Mucosa of rectum (tissue), 2 donors: Measurements from ENCODE around the gene FA2H.
"Not testable (repeated sequence)": the region's sequence is repeated elsewhere in the genome, so short reads cannot be mapped to it uniquely, and the experiment has no call there.

ENCODE experiments used
- H3K27ac ChIP-seq, 2 donors: one replicate each; pipeline ENCODE4 v1.7.0; 2013; ENCODE audit warnings: inconsistent platforms in 2 of 2, low read depth in 2 of 2, low read length in 2 of 2
- H3K27me3 ChIP-seq, 2 donors: one replicate each; pipeline ENCODE4 v1.7.0; 2013; ENCODE audit warnings: low read length in 2 of 2; ENCODE audit not compliant: control insufficient read depth in 2 of 2, insufficient read depth in 2 of 2
- H3K36me3 ChIP-seq, 2 donors: one replicate each; pipeline ENCODE4 v1.7.0; 2013; ENCODE audit warnings: low read length in 2 of 2; ENCODE audit not compliant: control insufficient read depth in 2 of 2, insufficient read depth in 2 of 2
- H3K4me1 ChIP-seq, 2 donors: one replicate each; pipeline ENCODE4 v1.7.0; 2013; ENCODE audit warnings: low read length in 2 of 2, mild to moderate bottlenecking in 1 of 2; ENCODE audit not compliant: control insufficient read depth in 2 of 2, insufficient read depth in 2 of 2
- H3K4me3 ChIP-seq, 2 donors: one replicate each; pipeline ENCODE4 v1.7.0; 2013; ENCODE audit warnings: low read length in 2 of 2
- H3K9ac ChIP-seq, 2 donors: one replicate each; pipeline ENCODE4 v1.7.0; 2013; ENCODE audit warnings: low read length in 2 of 2, low read depth in 1 of 2, mild to moderate bottlenecking in 1 of 2
- H3K9me3 ChIP-seq, 2 donors: one replicate each; pipeline ENCODE4 v1.7.0; 2013; ENCODE audit warnings: low read length in 2 of 2; ENCODE audit not compliant: control insufficient read depth in 2 of 2
- donor health status: healthy.
- donor health status: Normal muscosa, but diverticular disease.

Gene FA2H

GRCh38 chr16:74725651-74726455 lies 48.8 kb downstream of the FA2H start:
- Histone ChIP-seq H3K4me3 (no peak overlapping the region), H3K9me3 (peaks cover 3 to 6% of the 10 kb centered on the region in 2 donors), H3K9ac (no peak overlapping the region), H3K36me3 (peaks cover 3 to 5% of the 10 kb centered on the region in 2 donors), H3K4me1 (peaks cover 16 to 24% of the 10 kb centered on the region in 2 donors), H3K27me3 (peaks cover 0 to 2% of the 10 kb centered on the region in 2 donors), H3K27ac (peak overlapping the region; percentile 50 to 63)

GRCh38 chr16:74724820-74725549 lies 49.6 kb downstream of the FA2H start:
- Histone ChIP-seq H3K9me3 (peaks cover 3 to 6% of the 10 kb centered on the region in 2 donors), H3K36me3 (peaks cover 3 to 5% of the 10 kb centered on the region in 2 donors), H3K4me1 (peaks cover 11 to 15% of the 10 kb centered on the region in 2 donors), H3K4me3 (no peak overlapping the region), H3K27me3 (peaks cover 0 to 2% of the 10 kb centered on the region in 2 donors), H3K9ac (no peak overlapping the region), H3K27ac (peak overlapping the region; percentile 50 to 63)

GRCh38 chr16:74723256-74723655 lies 51.4 kb downstream of the FA2H start:
- H3K9ac ChIP-seq: no peak overlapping the region

GRCh38 chr16:74722156-74722555 lies 52.5 kb downstream of the FA2H start:
- H3K4me1 ChIP-seq, H3K36me3 ChIP-seq, H3K27ac ChIP-seq, H3K4me3 ChIP-seq, H3K27me3 ChIP-seq, H3K9ac ChIP-seq, H3K9me3 ChIP-seq: not testable (repeated sequence)

More at GRCh38 chr16:74723256-74723655, 51.4 kb downstream of the FA2H start:
- Histone ChIP-seq H3K27me3 (peaks cover 0 to 2% of the 10 kb centered on the region in 2 donors), H3K4me1 (peaks cover 4 to 6% of the 10 kb centered on the region in 2 donors), H3K27ac (no peak overlapping the region), H3K36me3 (peaks cover 2 to 7% of the 10 kb centered on the region in 2 donors), H3K9me3 (peaks cover 3 to 6% of the 10 kb centered on the region in 2 donors), H3K4me3 (no peak overlapping the region)

- Histone ChIP-seq H3K27ac (no peak overlapping the region), H3K36me3 (peaks cover 0 to 4% of the 10 kb centered on the region in 2 donors), H3K4me1 (peaks cover 4 to 6% of the 10 kb centered on the region in 2 donors), H3K9ac (no peak overlapping the region), H3K27me3 (peaks cover 0 to 2% of the 10 kb centered on the region in 2 donors), H3K9me3 (peaks cover under 1% of the 10 kb centered on the region in 2 donors), H3K4me3 (no peak overlapping the region)
Measured at GRCh38 chr16:74721716-74722115, 52.9 kb downstream of the FA2H start.

- H3K27me3 ChIP-seq: peaks cover 0 to 2% of the 10 kb centered on the region in 2 donors
- no peak overlapping the region for H3K27ac ChIP-seq
- H3K36me3 ChIP-seq: peaks cover 0 to 4% of the 10 kb centered on the region in 2 donors
- no peak overlapping the region for H3K9ac ChIP-seq
- no peak overlapping the region for H3K4me3 ChIP-seq
- H3K9me3 ChIP-seq: no peaks in the 10 kb centered on the region
- peaks cover 4 to 6% of the 10 kb centered on the region in 2 donors for H3K4me1 ChIP-seq
Measured at GRCh38 chr16:74720579-74720978, 54.0 kb downstream of the FA2H start.

- peaks cover 0 to 2% of the 10 kb centered on the region in 2 donors for H3K36me3 ChIP-seq
- H3K9ac ChIP-seq: no peak overlapping the region
- H3K4me3 ChIP-seq: no peak overlapping the region
- peaks cover 0 to 2% of the 10 kb centered on the region in 2 donors for H3K27me3 ChIP-seq
- no peaks in the 10 kb centered on the region for H3K4me1 ChIP-seq
- H3K27ac ChIP-seq: no peak overlapping the region
- no peaks in the 10 kb centered on the region for H3K9me3 ChIP-seq
Measured at GRCh38 chr16:74718741-74719610, 55.6 kb downstream of the FA2H start.

GRCh38 chr16:74718140-74718539 lies 56.5 kb downstream of the FA2H start:
- Histone ChIP-seq H3K27me3 (peaks cover 0 to 2% of the 10 kb centered on the region in 2 donors), H3K36me3 (peaks cover 0 to 2% of the 10 kb centered on the region in 2 donors), H3K9ac (no peak overlapping the region)

GRCh38 chr16:74717367-74717766 lies 57.3 kb downstream of the FA2H start:
- peaks cover 0 to 2% of the 10 kb centered on the region in 2 donors for H3K36me3 ChIP-seq
- peaks cover 0 to 2% of the 10 kb centered on the region in 2 donors for H3K27me3 ChIP-seq
- no peaks in the 10 kb centered on the region for H3K9me3 ChIP-seq
- no peak overlapping the region for H3K27ac ChIP-seq
- H3K4me1 ChIP-seq: no peaks in the 10 kb centered on the region
- no peak overlapping the region for H3K4me3 ChIP-seq
- H3K9ac ChIP-seq: no peak overlapping the region

More at GRCh38 chr16:74718140-74718539, 56.5 kb downstream of the FA2H start:
- H3K9me3 ChIP-seq: no peaks in the 10 kb centered on the region
- H3K27ac ChIP-seq: no peak overlapping the region
- no peaks in the 10 kb centered on the region for H3K4me1 ChIP-seq
- no peak overlapping the region for H3K4me3 ChIP-seq
